ENCODE data around the gene MGAT5B.

DNA sequence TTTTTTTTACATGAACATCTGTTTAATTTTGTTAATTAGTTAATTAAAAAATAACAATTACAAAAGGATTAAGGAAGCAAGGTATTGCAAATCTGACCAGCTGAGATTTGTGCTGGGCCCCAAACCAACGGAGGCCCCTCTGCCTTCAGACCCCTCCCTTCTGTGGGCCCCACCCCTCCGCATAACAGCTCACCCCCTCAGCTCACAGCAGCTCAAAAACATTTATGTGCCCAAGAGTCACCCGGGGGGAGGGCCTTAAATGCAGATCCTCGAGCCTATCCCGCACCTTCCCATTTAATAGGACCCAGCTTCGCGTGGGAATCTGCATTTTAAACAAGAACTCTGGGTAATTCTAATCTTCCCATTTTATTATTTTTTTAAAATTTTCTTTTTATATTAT lies 75.0 kb downstream of the MGAT5B start:
- TF ChIP-seq EZH2 (IDR thresholded peaks at IDR 0.05; ENCODE audit: insufficient read depth, poor library complexity, severe bottlenecking) = no peak
- no peak for TF ChIP-seq EZH2phosphoT487 (IDR thresholded peaks at IDR 0.05; ENCODE audit: insufficient read depth, low read depth)
